ENCODE results near the gene RPS6KL1.
A peak's percentile ranks its signal among the peaks of the same experiment; 100 is the strongest.

The RPS6KL1 gene

GRCh38 chr14:74911704-74912103 is 11.4 kb downstream of the RPS6KL1 start:
- no peak for DNase-seq

GRCh38 chr14:74911221-74911620 is 11.8 kb downstream of the RPS6KL1 start:
- DNase-seq, result no peak

GRCh38 chr14:74910556-74910955 is 12.5 kb downstream of the RPS6KL1 start:
- DNase-seq, result no peak

- no peak for DNase-seq
These were observed 13.1 kb downstream of the RPS6KL1 start for GRCh38 chr14:74909911-74910310.

- DNase-seq, result no peak
These were observed 13.6 kb downstream of the RPS6KL1 start for GRCh38 chr14:74909501-74909900.

- no peak for DNase-seq
These were observed 14.2 kb downstream of the RPS6KL1 start for GRCh38 chr14:74908861-74909341.

GRCh38 chr14:74907744-74908143 is 15.3 kb downstream of the RPS6KL1 start:
- no peak for DNase-seq

GRCh38 chr14:74906925-74907521 is 16.0 kb downstream of the RPS6KL1 start:
- no peak for DNase-seq

- DNase-seq, result peak; percentile 74
These were observed 17.4 kb downstream of the RPS6KL1 start for GRCh38 chr14:74905595-74906142.

- no peak for DNase-seq
These were observed 18.2 kb downstream of the RPS6KL1 start for GRCh38 chr14:74904635-74905503.

- DNase-seq, result no peak
These were observed 19.9 kb downstream of the RPS6KL1 start for GRCh38 chr14:74902941-74903705.

GRCh38 chr14:74898694-74899093 is 24.4 kb downstream of the RPS6KL1 start:
- no peak for DNase-seq

- DNase-seq, result no peak
These were observed 25.0 kb downstream of the RPS6KL1 start for GRCh38 chr14:74898083-74898482.

GRCh38 chr14:74897642-74898041 is 25.4 kb downstream of the RPS6KL1 start:
- DNase-seq, result no peak

- no peak for DNase-seq
These were observed 26.7 kb downstream of the RPS6KL1 start for GRCh38 chr14:74896400-74896799.

- DNase-seq, result no peak
These were observed 29.4 kb downstream of the RPS6KL1 start for GRCh38 chr14:74893614-74894091.

GRCh38 chr14:74892745-74893144 is 30.3 kb downstream of the RPS6KL1 start:
- DNase-seq, result no peak

- no peak for DNase-seq
These were observed 31.2 kb downstream of the RPS6KL1 start for GRCh38 chr14:74891870-74892269.

- no peak for DNase-seq
These were observed 32.8 kb downstream of the RPS6KL1 start for GRCh38 chr14:74890262-74890661.

- no peak for DNase-seq
These were observed 34.6 kb downstream of the RPS6KL1 start for GRCh38 chr14:74888164-74889158.

- no peak for DNase-seq
These were observed 37.1 kb downstream of the RPS6KL1 start for GRCh38 chr14:74886001-74886400.

Measured in right hindlimb (tissue), 1 donor.